Measurements from ENCODE around the gene DYNLT5.

GRCh38 chr1:66745451-66745850, 6.8 kb upstream of the DYNLT5 start:
- no peak for TF ChIP-seq POLR2AphosphoS5 (IDR thresholded peaks at IDR 0.05; ENCODE audit: low read depth, low read length)
- no peak for TF ChIP-seq POLR2A (IDR thresholded peaks at IDR 0.05; ENCODE audit: borderline replicate concordance, extremely low read depth, insufficient read depth, insufficient read length)
- TF ChIP-seq CTCF (IDR thresholded peaks at IDR 0.05 in 2 of 3, conservative IDR thresholded peaks at IDR 0.05 in 1 of 3; ENCODE audit: borderline replicate concordance in 1 of 3, insufficient read depth in 1 of 3, low read depth in 2 of 3, low read length in 2 of 3) = no peak
- no peak for TF ChIP-seq ELF1 (IDR thresholded peaks at IDR 0.05; ENCODE audit: borderline replicate concordance, low read depth)

Measured in HCT116 (cell line).